GM10248 (cell line): ENCODE results near the gene FGFR3.
A peak's percentile ranks its signal among the peaks of the same experiment; 100 is the strongest.

Experiments
- CTCF ChIA-PET: fragments of 300-600 bp; sonication (Branson Sonifier 250); formaldehyde crosslinking; extraction: SDS; loops from one replicate; lab custom pipeline; 2021; ENCODE audit warnings: antibody characterized with exemption; lab: Yijun Ruan, JAX
- POLR2A ChIA-PET: fragments of 350-650 bp; sonication (Branson Sonifier 250); formaldehyde crosslinking; extraction: SDS; loops from one replicate; lab custom pipeline; 2020; ENCODE audit warnings: antibody characterized with exemption; lab: Yijun Ruan, JAX
- DNase-seq: peaks from one replicate; pipeline ENCODE4 v3.0.0; 2012; ENCODE audit errors: extremely low spot score
- TF ChIP-seq, protein P1 (sequence below): IDR thresholded peaks from 2 replicates; pipeline ENCODE4 v1.5.1; 2012; ENCODE audit warnings: mild to moderate bottlenecking, low read depth; ENCODE audit errors: extremely low read depth, missing control alignments, control extremely low read depth

FGFR3 gene

DNA sequence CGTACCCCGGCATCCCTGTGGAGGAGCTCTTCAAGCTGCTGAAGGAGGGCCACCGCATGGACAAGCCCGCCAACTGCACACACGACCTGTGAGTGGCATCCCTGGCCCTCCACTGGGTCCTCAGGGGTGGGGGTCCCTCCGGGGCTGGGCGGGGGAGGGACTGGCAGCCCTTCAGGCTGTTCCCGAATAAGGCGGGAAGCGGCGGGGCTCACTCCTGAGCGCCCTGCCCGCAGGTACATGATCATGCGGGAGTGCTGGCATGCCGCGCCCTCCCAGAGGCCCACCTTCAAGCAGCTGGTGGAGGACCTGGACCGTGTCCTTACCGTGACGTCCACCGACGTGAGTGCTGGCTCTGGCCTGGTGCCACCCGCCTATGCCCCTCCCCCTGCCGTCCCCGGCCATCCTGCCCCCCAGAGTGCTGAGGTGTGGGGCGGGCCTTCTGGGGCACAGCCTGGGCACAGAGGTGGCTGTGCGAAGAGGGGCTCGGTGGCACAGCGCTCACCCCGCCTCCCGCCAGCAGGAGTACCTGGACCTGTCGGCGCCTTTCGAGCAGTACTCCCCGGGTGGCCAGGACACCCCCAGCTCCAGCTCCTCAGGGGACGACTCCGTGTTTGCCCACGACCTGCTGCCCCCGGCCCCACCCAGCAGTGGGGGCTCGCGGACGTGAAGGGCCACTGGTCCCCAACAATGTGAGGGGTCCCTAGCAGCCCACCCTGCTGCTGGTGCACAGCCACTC, 13.7 kb downstream of the FGFR3 start:
- DNase-seq, result no peak
- CTCF ChIA-PET, result interaction anchor here (0.8 to 3.2 kb wide), 3 partner anchors 58 to 114 kb away, joined by 3 to 17 read pairs (median 3); no protein-coding TSS in a partner anchor
- TF ChIP-seq, protein P1, sequence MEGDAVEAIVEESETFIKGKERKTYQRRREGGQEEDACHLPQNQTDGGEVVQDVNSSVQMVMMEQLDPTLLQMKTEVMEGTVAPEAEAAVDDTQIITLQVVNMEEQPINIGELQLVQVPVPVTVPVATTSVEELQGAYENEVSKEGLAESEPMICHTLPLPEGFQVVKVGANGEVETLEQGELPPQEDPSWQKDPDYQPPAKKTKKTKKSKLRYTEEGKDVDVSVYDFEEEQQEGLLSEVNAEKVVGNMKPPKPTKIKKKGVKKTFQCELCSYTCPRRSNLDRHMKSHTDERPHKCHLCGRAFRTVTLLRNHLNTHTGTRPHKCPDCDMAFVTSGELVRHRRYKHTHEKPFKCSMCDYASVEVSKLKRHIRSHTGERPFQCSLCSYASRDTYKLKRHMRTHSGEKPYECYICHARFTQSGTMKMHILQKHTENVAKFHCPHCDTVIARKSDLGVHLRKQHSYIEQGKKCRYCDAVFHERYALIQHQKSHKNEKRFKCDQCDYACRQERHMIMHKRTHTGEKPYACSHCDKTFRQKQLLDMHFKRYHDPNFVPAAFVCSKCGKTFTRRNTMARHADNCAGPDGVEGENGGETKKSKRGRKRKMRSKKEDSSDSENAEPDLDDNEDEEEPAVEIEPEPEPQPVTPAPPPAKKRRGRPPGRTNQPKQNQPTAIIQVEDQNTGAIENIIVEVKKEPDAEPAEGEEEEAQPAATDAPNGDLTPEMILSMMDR, result no peak
- POLR2A ChIA-PET, result no interaction called here

DNA sequence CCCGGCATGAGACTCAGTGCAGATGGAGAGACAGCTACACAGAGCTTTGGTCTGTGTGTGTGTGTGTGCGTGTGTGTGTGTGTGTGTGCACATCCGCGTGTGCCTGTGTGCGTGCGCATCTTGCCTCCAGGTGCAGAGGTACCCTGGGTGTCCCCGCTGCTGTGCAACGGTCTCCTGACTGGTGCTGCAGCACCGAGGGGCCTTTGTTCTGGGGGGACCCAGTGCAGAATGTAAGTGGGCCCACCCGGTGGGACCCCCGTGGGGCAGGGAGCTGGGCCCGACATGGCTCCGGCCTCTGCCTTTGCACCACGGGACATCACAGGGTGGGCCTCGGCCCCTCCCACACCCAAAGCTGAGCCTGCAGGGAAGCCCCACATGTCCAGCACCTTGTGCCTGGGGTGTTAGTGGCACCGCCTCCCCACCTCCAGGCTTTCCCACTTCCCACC, 14.3 kb downstream of the FGFR3 start:
- DNase-seq, result no peak
- POLR2A ChIA-PET, result no interaction called here
- CTCF ChIA-PET, result interaction anchor here (1.0 to 4.2 kb wide), 4 partner anchors 9 to 92 kb away, joined by 3 to 87 read pairs (median 10); no protein-coding TSS in a partner anchor
- TF ChIP-seq, protein P1, result no peak

DNA sequence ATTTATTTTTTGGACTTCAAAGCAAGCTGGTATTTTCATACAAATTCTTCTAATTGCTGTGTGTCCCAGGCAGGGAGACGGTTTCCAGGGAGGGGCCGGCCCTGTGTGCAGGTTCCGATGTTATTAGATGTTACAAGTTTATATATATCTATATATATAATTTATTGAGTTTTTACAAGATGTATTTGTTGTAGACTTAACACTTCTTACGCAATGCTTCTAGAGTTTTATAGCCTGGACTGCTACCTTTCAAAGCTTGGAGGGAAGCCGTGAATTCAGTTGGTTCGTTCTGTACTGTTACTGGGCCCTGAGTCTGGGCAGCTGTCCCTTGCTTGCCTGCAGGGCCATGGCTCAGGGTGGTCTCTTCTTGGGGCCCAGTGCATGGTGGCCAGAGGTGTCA, 15.3 kb downstream of the FGFR3 start:
- no peak for DNase-seq
- ChIA-PET CTCF (interaction anchor here (0.9 to 4.2 kb wide), 22 partner anchors 8 to 154 kb away, joined by 3 to 87 read pairs (median 5); no protein-coding TSS in a partner anchor), POLR2A (no interaction called here)
- TF ChIP-seq, protein P1, result no peak

DNA sequence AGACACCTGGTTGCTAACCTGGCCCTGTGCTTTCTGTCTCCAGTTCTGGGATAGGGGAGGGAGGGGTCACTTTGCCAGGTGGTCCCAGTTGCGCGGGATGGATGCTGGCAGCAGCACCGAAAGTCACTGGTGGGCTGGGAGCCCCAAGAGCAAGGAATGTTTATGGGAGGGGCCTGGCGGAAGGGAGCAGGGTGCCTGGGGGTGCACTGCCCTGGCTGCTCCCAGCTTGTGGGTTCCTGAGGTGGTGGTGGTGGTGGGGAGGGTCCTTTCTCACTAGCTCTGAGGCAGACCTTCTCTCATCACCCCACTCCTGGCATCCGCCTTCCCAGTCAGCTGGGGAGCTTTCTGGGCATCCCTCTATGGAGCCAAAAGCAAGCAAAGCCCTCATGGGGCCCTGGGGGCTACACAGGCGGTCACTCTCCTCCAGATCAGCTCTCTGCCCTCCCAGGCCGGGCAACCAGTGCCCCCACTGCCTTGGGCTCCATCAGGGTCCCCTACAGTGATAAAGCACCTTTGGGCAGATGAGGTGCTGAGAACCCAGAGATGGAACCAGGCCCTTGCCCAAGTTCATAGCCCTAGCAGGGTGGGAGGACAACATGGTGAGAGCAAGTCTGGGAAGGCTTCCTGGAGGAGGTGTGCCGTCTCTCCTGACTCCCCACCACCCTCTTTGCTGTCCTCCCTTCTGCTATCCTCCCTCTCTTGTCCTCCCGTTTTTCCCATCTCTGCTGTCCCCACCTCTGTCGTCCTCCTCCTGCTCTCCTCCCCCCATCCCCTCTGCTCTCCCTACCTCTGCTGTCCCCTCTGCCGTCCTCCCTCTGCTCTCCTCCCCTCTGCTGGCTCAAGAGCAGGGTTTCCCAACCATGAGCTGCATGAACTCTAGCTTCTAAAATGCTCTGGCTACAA, 16.0 kb downstream of the FGFR3 start:
- POLR2A ChIA-PET, result no interaction called here
- DNase-seq, result no peak
- TF ChIP-seq, protein P1, result no peak
- CTCF ChIA-PET, result interaction anchor here (0.6 to 4.2 kb wide), 28 partner anchors 9 to 153 kb away, joined by 3 to 87 read pairs (median 5); no protein-coding TSS in a partner anchor

DNA sequence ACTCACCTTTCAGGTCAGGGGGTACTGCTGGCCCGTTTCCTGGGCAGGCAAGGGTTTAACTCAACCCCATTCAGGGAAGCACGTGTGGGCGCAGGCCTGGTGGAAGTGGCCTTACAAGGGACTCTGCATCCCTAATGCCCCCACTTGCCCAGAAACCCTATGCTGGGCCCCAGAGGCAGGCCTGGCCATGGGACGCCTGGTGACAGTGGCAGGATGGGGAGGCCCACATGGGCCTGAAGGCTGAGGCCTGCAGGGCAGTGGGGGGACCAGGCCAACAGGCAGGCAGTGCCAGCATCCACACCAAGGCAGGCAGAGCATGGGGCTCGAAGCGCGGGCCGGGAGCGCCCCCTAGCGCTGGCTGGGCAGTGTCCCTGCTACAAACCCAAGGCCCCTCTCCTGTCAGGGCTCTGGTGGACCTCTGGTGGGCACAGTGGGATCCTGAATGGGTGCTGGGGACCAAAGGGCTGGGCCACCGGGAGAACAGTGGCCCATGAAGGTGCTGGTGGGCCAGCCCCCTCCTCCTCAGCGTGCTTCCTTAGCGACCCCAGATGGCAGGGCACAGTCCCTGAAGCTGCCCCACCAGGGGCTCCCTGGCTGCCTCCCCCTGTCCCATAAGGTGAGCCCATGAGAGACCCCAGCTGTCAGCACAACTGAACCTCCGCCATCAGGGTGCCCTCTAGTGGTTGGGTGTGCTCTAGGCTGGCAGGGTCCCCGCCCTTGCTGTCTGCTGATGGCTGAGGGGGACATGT, 16.8 kb downstream of the FGFR3 start:
- peak; percentile 89 for DNase-seq
- TF ChIP-seq, protein P1, result peak; percentile 95
- POLR2A ChIA-PET, result no interaction called here
- CTCF ChIA-PET, result interaction anchor here (0.6 to 4.2 kb wide), 32 partner anchors 8 to 174 kb away, joined by 3 to 87 read pairs (median 5); partner anchors contain the start of gene FGFR3
